GM12865 (cell line): ENCODE measurements around the gene TUBGCP6.

Experiments used
- DNase-seq: peaks from one replicate; pipeline ENCODE4 v3.0.0; 2010; ENCODE audit warnings: low read depth
- H3K4me3 ChIP-seq: 2 replicates; pipeline ENCODE4 v1.5.1; 2011; ENCODE audit warnings: mild to moderate bottlenecking, low read depth, low read length, control low read depth
- TF ChIP-seq, protein P1 (sequence below): IDR thresholded peaks from 2 replicates; pipeline ENCODE4 v1.5.1; 2011; ENCODE audit warnings: low read length, control low read depth, low read depth, inconsistent platforms; ENCODE audit not compliant: insufficient read depth; ENCODE audit errors: missing control alignments

TUBGCP6 gene, protein sequence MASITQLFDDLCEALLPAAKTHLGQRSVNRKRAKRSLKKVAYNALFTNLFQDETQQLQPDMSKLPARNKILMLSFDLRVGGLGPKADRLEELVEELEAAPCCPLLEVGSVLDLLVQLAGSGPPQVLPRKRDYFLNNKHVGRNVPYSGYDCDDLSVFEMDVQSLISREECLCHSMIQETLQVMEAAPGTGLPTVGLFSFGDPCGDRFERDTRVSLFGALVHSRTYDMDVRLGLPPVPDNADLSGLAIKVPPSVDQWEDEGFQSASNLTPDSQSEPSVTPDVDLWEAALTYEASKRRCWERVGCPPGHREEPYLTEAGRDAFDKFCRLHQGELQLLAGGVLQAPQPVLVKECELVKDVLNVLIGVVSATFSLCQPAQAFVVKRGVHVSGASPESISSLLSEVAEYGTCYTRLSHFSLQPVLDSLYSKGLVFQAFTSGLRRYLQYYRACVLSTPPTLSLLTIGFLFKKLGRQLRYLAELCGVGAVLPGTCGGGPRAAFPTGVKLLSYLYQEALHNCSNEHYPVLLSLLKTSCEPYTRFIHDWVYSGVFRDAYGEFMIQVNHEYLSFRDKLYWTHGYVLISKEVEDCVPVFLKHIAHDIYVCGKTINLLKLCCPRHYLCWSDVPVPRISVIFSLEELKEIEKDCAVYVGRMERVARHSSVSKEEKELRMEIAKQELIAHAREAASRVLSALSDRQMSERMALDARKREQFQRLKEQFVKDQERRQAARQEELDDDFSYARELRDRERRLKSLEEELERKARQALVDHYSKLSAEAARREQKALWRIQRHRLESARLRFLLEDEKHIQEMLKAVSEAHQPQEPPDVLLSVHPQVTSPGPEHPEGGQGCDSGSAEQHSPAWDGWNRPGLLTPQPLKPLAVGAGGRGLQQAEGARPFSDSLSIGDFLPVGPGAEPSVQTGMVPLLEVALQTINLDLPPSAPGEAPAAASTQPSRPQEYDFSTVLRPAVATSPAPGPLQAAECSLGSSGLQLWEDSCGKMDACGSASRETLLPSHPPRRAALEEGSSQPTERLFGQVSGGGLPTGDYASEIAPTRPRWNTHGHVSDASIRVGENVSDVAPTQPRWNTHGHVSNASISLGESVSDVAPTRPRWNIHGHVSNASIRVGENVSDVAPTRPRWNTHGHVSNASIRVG (N-terminal part only)

DNA sequence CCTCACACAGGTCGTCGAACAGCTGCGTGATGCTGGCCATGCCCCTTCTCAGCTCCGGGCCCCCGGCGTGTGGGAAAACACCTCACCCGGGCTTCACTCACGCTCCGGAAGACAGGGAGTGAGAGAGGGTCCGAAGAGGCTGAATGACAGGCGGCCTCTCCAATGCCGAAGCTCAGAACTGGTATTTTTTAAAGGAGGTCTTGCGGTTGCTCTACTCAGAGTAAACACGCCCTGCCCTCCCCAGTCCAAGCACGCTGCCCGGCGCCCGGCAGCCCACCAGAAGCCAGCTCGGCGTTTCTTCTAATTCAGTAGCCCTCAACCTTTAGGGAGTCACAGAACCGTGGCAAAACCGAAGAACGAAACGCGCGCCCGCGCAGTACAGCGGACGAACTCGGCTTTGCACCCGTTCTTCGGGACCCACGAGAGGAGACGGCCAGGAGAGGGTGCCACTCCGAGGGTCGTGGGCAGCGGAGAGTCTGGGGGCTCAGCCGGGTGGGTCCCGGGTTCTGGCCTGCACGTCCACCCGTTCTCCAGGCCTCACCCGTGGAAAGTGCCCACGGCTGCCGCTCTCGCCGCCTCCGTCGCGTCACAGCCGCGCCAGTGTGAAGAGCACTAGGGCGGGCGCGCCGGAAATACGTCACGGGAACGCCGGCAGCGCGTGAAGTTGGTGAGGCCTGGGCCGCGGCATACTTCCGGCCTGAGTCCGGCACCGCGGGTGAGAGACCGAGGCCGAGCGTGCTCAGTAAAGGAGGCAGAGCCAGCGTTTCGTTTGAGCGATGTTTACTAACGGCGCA is at the start of gene TUBGCP6:
Gene TUBGCP6, minus strand, starts transcription at position 604 of the 794 bp plus-strand sequence. Its CDS starts 564 bp downstream, at position 40.
- DNase-seq = peak; percentile 94
- TF ChIP-seq, protein P1, sequence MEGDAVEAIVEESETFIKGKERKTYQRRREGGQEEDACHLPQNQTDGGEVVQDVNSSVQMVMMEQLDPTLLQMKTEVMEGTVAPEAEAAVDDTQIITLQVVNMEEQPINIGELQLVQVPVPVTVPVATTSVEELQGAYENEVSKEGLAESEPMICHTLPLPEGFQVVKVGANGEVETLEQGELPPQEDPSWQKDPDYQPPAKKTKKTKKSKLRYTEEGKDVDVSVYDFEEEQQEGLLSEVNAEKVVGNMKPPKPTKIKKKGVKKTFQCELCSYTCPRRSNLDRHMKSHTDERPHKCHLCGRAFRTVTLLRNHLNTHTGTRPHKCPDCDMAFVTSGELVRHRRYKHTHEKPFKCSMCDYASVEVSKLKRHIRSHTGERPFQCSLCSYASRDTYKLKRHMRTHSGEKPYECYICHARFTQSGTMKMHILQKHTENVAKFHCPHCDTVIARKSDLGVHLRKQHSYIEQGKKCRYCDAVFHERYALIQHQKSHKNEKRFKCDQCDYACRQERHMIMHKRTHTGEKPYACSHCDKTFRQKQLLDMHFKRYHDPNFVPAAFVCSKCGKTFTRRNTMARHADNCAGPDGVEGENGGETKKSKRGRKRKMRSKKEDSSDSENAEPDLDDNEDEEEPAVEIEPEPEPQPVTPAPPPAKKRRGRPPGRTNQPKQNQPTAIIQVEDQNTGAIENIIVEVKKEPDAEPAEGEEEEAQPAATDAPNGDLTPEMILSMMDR = peak; percentile 20
- peak within 1 kb of the TSS; percentile 65 for H3K4me3 ChIP-seq

DNA sequence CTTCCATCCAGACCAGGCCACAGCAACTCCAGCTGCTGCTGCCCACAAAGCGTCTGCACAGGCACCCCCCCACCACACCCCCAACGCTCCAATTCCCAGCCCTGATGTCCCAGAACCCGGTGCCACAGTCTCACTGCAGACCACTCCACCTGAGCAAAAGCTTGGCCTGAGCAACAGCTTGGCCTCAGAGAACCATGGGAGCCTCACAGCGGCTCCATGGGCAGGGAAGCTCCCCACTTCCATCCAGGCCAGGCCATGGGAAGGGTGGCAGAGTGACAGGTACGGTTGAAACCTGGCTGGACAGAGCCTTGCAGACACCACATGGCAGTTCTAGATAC is 49.5 kb upstream of the TUBGCP6 start:
- no peak for DNase-seq
- TF ChIP-seq, protein P1 = no peak
- no peak overlapping the region for H3K4me3 ChIP-seq

DNA sequence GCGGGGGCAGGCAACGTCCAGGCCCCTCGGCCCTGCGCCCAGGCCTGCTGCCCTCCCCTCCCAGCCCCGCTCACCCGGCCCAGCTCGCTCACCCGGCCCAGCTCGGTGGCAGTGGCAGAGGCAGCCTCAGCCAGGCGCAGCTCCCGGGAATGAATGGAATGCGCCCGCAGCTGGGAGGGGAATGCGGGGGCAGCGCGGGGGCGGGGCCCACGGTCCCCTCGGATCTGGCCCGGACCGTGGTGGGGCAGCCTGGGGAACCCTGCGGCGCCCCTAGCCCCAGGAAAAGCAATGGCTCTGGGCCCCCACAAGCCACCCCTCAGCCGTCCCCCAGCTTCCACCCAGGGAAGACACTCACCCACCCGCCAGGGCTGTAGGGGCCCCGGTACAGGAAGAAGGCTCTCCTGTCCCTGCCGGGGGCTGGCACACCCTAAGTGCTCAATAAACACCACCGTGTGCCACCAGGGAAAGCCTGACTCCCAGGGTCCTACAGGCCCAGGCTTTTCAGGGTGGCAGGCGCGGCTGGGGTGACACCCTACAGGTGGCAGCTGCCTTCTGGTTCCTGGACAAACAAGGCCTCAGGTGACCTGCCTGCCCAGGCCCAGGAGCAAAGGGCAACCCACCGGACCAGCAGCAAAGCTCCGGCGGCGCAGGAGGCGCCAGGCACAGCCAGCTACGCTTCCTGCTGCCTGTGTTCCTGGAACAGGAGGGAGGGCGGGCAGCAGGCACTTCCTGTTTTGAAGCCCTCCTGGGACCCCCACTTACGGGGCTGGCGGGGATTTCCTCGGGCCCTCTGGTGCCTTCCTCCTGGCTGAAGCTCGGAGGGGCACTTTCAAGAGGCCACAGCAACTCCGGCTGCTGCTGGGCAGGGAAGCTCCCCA is 48.9 kb upstream of the TUBGCP6 start:
- H3K4me3 ChIP-seq = peak overlapping the region; percentile 16; the same call in 1 of the 2 replicates
- DNase-seq = peak; percentile 34
- TF ChIP-seq, protein P1 = no peak

DNA sequence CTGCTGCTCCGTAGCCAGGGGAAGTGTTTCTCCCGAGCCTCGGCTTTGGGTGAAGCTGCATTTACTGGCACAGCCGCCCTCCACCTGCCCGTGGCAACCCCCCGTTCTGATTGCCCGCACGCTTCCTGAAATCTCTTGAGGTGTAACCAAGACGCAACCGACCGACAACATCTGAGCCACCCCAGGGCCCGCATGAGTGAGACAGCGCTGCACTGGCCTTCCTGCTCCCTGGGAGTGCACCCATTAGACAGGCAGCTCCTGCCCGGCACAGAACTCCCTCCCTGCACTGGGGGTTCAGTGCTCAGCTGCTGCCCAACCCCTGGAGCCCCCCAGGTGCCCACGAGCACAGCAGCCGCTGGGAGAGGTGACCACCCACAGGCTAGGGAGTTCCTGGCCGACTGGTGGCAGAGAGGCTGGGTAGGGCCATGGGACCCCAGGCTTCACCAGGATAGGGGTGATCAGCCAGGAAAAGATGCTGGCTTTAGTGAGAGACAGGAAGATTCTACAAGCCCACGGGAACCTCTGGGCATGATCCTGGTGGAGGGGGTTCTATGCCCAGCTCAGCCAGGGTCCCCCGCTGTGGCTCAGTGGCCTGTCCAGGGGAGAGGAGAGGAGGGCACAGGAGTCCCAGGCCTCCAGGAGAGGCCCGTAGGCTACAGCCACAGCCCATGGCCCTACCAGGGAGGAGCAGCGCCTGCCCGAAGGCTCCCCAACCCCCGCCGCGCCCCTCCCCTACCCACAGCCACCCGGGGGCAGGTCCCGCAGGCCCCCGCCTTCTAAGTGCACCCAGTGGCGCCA is 48.0 kb upstream of the TUBGCP6 start:
- DNase-seq = peak; percentile 59
- no peak overlapping the region for H3K4me3 ChIP-seq
- TF ChIP-seq, protein P1 = no peak

DNA sequence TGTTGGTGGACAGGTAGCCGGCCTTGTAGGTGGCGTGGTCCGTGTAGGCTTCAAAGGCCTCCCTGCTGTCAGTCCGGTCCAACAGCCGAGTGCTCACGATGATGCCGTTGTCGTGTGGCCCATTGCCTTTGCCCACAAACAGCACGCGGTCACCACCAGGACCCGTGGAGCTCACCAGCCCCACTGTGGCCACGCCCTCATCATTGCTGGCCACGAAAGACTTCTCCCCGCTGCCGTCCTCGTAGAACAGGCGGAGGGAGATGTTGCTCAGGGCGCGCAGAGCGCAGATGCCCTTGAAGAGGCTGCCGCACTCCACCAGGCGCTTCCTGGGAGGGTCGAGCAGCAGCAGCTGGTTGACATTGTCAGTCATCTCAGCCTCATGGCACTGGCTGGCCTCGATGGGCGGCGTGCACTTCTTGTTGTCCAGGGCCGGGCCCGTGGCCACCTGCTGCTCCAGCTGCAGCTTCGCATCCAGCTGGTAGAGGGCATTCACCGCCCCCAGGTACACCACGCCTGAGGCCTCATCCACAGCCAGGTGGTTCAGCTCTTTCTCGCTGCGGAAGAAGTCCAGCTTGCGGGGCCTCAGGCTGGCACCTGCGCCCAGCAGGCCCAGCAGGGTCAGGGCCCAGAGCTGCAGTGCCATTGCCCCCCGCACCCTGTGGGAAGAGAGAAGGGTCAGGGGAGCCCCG is 45.3 kb upstream of the TUBGCP6 start:
- TF ChIP-seq, protein P1 = no peak
- DNase-seq = no peak
- no peak overlapping the region for H3K4me3 ChIP-seq
